Activated CD8-positive, alpha-beta memory T cell treated with anti-CD3 and anti-CD28 coated beads for 1 hour (primary cell): Measurements from ENCODE around the gene CPO.
A peak's percentile ranks its signal among the peaks of the same experiment; 100 is the strongest.

ENCODE experiments used
- DNase-seq, 2 donors: peaks; one replicate each; pipeline ENCODE4 v3.0.0-alpha.2; 2020; ENCODE audit warnings: low read depth in 1 of 2; ENCODE audit errors: extremely low read depth in 1 of 2

Gene CPO

GRCh38 chr2:206971805-206972204, 32.5 kb downstream of the CPO start:
- DNase-seq: no peak

GRCh38 chr2:206974551-206974950, 35.2 kb downstream of the CPO start:
- no peak for DNase-seq

DNA sequence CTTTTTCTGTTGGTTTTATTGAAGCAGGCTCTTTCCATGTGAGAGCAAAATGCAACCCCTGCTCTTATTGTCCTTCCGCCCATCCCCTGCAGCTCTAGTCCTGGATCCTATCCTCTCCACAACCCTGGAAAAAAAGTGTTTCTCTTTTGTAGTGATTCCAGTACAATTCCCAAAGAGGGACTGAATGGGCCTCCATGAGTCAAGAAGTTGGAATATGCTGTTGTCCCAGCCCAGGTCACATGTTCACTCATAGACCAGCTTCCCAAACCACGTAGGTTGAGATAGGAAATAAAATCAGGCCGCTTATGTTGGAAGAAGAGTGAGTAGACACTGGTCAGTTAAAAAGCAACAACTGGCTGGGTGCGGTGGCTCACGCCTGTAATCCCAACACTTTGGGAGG, 39.4 kb downstream of the CPO start:
- DNase-seq: no peak

GRCh38 chr2:206979365-206979764, 40.0 kb downstream of the CPO start:
- no peak for DNase-seq

- DNase-seq: no peak
Measured at GRCh38 chr2:206979922-206980321, 40.6 kb downstream of the CPO start.

- no peak for DNase-seq
Measured at GRCh38 chr2:206980413-206980812, 41.1 kb downstream of the CPO start.

DNA sequence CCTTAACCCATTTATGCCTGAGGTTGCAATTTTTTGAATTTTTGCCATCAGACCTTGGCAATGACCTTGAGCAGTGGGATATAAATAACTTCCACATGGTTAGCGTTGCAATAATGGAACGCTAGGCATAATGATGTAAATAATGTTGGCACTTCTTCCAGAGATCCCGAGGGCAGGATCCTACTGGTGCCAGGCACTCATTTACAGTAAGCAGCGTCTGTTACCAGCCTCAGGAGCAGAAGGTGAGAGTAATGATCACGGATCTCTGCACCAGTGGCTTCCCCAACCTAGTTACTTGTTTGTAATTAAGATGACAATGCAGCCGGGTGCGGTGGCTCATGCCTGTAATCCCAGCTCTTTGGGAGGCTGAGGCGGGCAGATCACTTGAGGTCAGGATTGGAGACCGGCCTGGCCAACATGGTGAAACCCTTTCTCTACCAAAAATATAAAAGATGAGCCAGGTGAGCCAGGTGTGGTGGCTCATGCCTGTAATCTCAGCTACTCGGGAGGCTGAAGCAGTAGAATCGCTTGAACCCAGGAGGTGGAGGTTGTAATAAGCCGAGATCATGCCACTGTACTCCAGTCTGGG, 41.9 kb downstream of the CPO start:
- no peak for DNase-seq

DNA sequence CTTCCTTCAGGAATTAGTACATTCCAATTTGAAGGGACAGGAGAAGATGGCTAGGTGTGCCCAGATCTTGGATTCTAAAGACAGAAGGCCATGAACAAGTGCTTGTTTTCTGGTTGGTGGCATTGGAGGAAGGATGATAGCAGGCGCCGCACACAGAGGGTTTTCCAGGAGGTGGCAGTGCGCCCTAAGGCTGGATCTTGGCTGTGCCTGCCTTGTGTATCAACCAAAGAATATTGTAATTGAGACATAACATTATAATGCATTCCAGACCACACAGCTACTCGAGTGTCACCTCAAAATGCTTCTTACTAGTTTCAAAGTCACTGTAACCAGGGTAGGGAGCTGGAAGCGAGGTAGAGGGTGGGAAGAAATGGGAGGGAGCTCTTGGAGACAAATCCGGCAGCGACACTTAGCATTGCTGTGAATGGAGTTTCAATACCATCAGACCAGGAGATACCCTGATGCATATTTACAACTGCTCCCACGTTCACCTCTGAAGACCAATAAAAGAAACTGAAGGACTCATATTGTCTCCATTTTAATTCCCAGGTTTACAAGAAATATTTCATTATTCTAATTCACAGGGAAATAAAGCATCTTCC, 42.5 kb downstream of the CPO start:
- DNase-seq: peak in 1 of 2 donors; percentile 11

GRCh38 chr2:206982360-206982955, 43.1 kb downstream of the CPO start:
- no peak for DNase-seq

GRCh38 chr2:206983161-206983859, 44.0 kb downstream of the CPO start:
- no peak for DNase-seq

GRCh38 chr2:206984206-206984605, 44.9 kb downstream of the CPO start:
- DNase-seq: no peak

- no peak for DNase-seq
Measured at GRCh38 chr2:206986943-206987342, 47.6 kb downstream of the CPO start.

- DNase-seq: no peak
Measured at GRCh38 chr2:206987810-206988209, 48.5 kb downstream of the CPO start.

DNA sequence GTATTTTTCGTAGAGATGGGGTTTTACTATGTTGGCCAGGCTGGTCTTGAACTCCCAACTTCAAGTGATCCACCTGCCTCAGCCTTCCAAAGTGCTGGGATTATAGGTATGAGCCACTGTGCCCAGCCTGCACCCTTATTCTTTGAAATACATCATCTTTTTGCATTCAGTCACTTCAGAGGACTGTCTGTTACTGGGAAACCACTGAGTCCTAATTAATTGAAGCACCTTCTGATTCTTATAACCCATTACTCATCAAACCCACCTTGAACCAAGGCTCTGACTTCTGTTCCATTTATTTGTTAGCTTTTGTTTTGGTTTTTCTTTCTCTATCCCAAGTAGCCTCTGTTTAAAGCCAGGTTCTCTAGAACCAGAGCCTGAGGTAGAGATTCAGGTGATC, 49.6 kb downstream of the CPO start:
- DNase-seq: no peak

- DNase-seq: no peak
Measured at GRCh38 chr2:206989311-206989710, 50.0 kb downstream of the CPO start.

DNA sequence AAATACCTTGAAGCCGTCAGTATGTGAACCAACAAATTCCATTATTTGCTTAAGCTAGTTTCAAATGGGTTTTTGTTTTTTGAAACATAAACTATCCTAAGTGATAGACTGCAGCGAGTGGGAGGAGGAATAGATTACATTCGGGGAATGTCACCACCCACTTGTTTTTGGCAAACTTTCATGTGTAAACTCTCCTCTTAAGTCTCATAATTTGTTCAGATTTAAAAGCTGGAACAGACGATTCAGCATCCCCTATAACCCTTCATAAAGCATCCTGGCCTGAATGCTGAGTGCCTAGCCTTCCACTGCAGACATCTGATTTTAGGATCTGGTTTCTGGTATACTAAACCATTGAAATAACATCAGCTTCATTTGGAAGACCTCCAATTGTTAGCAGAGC, 51.0 kb downstream of the CPO start:
- DNase-seq: no peak

GRCh38 chr2:206991070-206991469, 51.8 kb downstream of the CPO start:
- no peak for DNase-seq

- DNase-seq: no peak
Measured at GRCh38 chr2:206993396-206993911, 54.1 kb downstream of the CPO start.

GRCh38 chr2:206993964-206994363, 54.6 kb downstream of the CPO start:
- no peak for DNase-seq

DNA sequence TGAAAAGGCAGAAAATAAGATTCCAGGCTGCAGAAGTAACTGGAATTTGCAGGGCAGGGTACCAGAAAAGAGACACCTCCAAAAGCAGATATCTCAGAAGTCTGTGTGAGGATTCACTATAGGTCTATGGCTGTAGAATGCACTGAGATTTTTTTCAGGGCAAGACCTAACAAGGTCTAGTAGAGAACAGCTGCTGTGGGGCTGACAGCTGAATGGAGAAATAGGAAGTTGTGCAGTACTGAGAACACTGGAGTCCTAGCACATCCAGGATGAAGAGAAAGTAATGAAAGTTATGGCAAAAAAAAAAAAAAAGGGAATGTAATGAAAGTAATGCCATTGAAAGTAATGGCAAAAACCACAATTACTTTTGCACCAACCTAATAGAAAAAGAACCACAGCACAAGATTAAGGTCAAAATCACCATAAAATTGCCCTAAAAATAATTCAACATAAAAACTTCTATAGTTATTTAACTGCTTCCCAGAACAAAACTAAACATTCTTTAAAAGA, 57.3 kb downstream of the CPO start:
- no peak for DNase-seq

GRCh38 chr2:207008105-207008990, 69.0 kb downstream of the CPO start:
- no peak for DNase-seq
